H1 (cell line): ENCODE measurements around the gene PPIL4.

Source experiments
- CHD1 ChIP-seq: IDR thresholded peaks from 2 replicates; pipeline ENCODE4 v1.6.1; 2012; ENCODE audit warnings: low read depth, low read length, improper control_type of control experiment
- CTCF ChIP-seq, 3 experiments: IDR thresholded peaks; 1 replicate in 2 of 3; 2 replicates in 1 of 3; pipeline versions ENCODE4 v1.5.1 to v1.6.1; 2011; ENCODE audit warnings: low read length in 3 of 3, mild to moderate bottlenecking in 3 of 3, inconsistent platforms in 2 of 3, low read depth in 1 of 3, moderate library complexity in 1 of 3; ENCODE audit not compliant: insufficient read depth in 1 of 3; ENCODE audit errors: control extremely low read depth in 1 of 3
- EGR1 ChIP-seq: IDR thresholded peaks from 2 replicates; pipeline ENCODE4 v1.6.1; 2011; ENCODE audit warnings: low read depth, low read length, borderline replicate concordance
- MAX ChIP-seq: IDR thresholded peaks from 2 replicates; pipeline ENCODE4 v1.6.1; 2012; ENCODE audit warnings: inconsistent platforms
- POLR2AphosphoS5 ChIP-seq: IDR thresholded peaks from 2 replicates; pipeline ENCODE4 v1.6.1; 2011; ENCODE audit warnings: low read depth, low read length
- POU5F1 ChIP-seq: IDR thresholded peaks from 2 replicates; pipeline ENCODE4 v1.6.1; 2011; ENCODE audit warnings: low read depth, mild to moderate bottlenecking, low read length, moderate library complexity
- ZNF274 ChIP-seq: IDR thresholded peaks from 2 replicates; pipeline ENCODE4 v1.7.0; 2012; ENCODE audit warnings: low read length, borderline replicate concordance; ENCODE audit errors: extremely low read depth

GRCh38 chr6:149501201-149501600 lies 44.6 kb downstream of the PPIL4 start:
- TF ChIP-seq MAX, result no peak
- TF ChIP-seq CTCF (IDR thresholded peaks at IDR 0.05; ENCODE audit: control extremely low read depth in 1 of 3, insufficient read depth in 1 of 3, low read depth in 1 of 3, low read length in 3 of 3), result no peak
- TF ChIP-seq POLR2AphosphoS5, result no peak
- no peak for TF ChIP-seq ZNF274
- no peak for TF ChIP-seq CHD1
- no peak for TF ChIP-seq EGR1
- no peak for TF ChIP-seq POU5F1
